GM19463 (cell line): ENCODE data around the gene ZNF80.

Experiments
- ATAC-seq: cut with Tn5 transposase; IDR thresholded peaks from one replicate; pipeline ENCODE4 v1.9.1; 2021; ENCODE audit warnings: mild to moderate bottlenecking, moderate library complexity; ENCODE audit not compliant: unreplicated experiment

ZNF80 gene

DNA sequence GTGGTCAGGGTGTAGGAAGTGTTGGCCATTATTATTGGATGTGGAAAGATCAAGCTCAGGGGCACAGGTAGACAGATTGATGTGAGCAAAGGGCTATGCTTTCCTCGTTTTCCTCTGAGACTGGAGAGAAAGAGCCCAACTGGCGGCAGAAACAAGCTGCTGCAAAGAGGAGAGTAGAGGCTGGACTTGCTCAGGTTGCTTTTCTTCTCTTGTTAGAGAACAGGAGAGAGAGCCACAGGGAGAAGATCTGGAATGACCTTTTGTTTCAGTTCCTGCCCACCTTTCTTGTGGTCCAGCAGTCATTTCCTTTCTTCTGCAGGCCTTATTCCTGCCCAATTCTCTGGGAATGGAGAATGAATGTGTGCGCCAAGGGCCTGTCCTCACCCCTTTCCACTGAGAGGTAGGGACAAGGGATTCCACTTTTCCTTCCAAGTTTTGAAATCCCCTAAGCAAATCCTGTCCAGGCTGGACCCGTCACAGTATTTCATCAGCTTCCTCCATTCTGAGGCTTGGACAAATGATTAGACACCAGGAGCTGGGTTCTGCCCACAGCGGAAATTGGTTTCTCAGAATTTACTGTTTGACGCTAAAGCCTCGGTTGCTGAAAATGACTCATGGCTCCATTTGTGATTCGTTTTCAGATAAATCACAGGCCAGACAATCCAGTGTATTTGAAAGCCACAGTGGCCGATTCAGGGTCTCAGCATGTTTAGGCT lies 16.1 kb downstream of the ZNF80 start:
- no peak for ATAC-seq

DNA sequence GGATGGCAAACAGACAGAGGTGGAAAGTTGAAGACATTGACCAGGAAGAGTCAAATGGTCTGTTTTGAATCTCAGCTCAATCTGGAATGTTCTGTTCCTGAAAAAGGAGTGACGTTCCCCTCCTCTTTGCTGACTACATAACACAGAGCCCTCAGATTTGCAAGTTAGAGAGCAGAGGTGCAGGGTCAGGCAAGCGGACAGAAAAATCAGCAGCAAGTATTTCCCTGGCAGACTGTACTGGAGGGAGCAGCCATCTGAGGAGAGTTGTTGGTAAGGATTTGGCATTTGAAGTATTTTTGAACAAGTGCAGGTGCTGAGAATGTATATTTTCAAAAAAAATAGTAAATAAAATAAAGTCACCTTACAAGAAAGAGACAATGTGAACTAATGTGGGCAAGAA lies 17.6 kb downstream of the ZNF80 start:
- ATAC-seq, result no peak

DNA sequence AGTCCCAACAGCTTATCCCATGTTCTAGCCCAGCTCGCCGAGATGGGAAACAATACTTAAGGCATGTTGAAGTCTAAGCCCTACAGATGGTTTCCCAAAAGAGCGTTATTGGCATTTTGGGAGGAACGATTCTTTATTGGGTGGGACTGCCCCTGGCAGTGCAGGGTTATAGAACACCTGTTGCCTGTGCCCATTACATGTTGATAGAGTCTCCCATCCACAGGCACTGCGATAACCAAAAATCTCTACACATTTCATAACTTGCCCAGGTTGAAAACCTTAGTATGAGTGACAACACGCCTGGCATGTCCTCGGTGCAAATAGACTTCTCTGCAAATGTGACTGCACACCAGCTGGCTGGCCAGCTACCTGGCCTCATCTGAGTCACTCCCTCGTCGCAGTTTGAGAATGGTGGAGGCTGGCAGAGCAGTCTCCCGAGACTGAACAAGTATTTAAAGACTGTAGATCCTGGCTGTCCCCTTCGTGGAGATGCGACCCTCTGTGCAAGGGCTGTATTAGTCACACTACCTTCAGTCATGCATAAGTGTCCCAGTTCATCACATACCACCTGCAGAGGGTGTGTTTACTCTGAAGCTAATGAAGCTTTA lies 18.7 kb downstream of the ZNF80 start:
- ATAC-seq, result no peak

DNA sequence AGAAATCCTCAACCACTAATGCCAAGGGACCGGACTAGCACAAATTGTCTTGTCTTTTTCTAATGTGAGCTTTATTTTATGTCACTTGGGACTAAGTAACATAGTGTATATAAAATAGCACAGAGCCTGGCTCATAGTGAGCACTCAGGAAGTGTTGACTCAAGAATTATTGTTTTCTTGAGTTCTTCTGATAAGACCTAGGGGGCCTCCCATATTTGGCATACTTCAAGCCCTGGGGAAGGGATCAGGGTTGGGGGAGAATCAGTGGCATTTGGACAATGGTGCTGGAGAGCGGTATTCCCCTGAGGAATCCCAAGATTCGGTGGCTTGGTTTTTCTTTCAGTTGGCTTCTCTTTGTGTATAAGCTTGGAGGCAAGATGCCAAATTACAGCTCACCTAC lies 19.4 kb downstream of the ZNF80 start:
- no peak for ATAC-seq

DNA sequence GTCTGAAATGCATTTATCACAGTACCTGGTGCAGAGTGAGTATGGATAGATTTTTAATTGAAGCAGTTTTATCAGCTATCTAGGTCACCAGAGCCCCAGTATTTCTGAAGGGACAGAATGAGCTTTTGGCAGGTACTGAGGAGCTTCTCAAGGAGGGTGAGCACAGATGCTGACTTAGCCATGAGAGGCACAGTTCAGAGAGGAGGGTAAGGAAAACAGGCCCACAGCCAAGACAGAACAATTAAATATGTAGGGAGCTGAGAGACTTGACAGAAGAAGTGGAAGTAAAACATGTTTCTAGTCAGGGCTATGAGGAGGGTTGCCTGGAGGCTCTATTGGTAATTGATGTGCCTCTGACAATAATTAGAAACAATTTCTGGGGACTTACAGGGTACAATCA lies 20.1 kb downstream of the ZNF80 start:
- no peak for ATAC-seq

DNA sequence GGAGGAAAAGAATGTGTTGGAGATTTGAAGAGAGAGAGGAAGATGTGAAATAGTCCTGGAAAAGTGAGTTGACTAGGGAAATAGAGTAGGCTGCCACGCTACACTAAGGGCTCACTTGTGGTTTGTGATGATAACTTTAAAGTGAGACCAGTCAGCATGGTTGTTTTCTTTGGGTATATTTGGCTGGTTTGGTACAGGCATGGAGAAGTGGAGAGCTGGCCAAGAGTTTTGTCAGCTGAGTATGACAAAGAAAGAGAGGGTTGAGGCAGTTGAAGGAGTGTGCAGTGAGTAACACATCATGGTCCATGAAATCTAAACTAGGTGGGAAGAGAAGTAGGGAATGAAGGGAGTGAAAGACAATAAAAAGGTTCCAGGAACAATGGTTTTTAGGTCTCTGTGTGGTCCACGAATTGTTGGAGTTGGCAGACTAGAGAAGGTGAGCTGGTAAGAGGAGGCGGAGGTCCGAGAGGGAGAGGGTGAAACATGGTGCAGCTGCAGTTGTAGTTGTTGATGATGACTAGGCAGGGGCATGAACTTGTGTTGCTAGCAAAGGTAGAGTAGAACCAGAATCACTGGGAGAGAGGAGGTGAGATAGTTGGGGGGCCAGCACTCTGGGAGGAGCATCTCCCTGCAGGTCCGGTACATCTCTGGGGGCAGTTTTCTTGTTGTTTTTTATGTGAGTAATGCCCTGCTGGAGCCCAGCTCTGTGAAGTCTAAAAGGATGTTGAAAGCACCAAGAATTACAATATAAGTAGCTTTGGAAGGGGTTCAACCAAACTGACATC lies 21.0 kb downstream of the ZNF80 start:
- no peak for ATAC-seq

DNA sequence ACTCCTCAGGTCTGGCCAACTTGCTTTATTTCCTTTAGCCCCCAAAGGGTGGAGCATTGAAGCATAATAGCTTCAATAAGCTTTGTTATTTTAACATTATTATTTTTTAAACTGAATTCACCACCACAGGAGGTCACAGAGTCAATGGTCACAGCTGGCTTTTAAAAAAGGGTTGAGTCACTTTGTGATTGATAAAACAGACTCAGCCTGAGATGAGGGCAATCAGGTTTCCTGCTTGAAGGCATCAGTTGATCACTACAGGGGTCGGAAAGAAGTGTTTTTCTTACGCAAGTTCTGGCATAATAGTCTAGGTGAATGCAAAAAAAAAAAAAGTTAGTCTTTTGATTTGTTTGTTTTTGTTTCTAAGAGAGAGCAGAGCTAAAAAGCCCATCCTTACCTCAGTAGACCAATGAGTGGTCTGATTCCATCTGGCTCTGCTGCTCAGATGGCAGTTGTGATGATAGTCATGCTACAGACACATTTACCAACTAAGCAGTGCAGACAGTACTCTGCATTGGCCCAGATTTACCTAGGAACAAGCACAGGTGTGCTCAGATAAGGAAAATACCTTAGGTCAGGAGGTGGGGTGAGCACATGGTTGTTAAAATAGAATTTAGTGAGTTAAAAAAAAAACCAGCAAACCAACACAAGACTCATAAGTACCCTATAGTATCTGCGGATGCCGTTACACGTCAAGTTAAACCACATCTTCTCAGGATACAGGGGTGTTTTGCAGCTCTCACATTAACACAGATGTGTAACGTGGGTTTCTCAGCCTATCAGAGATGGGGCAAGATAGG lies 22.6 kb downstream of the ZNF80 start:
- peak; percentile 26 for ATAC-seq

DNA sequence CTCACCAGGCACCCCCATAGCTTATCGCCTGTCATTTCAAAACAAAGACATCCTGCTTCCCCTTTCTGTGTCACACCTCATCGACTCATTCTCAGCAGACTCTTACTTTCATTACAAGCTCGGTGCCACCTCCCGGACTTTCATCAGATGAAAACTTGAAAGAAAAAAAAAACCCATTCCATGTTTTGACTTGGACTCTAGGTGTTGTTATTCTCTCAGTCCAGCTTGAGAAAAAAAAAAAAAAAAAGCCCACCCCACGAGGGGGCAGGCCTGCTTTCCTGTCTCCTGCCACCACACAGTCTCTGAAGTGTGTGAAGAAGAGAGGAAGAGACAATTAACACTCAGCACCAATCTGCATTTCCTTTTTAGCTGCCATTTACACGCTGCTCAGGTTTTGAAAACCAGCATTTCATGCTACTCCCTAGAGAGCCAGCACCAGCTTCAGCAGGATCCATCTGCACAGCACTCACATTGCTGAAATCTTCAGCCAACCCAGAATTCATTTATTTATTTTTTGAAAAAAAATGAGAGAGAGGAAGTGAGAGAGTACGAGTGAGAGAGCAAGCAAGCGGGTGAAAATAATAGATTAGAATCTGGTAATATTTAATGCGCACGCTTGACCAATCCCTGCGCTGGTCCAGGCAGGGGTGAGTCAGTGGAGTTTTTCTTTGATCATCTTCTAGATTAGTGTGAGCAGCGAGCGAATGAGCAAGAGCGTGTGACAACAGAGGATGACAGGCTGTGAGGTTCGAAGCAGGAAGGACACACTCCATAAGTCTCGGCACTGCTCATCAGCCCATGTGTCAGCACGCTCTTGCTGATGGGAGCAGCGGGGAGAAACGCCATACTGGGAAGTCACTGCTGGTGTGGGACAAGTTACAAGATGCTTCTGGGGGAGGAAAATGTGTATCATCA lies 23.5 kb downstream of the ZNF80 start:
- ATAC-seq, result peak; percentile 74

DNA sequence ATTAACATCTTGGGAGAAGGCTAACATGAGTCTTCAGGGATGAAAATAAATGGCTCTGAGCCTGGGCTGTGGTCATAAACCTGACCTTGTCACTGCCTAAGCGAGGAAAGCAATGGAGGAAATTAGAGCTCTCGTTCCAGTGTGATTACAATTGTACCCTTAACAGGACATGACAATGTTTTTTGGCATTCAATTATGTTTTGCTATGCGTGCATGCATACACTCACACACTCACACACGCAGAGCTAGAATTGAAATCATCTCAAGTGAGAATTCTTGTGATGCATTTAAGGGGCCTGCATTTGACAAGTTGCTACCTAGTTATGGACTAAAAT lies 24.1 kb downstream of the ZNF80 start:
- ATAC-seq, result peak; percentile 11

DNA sequence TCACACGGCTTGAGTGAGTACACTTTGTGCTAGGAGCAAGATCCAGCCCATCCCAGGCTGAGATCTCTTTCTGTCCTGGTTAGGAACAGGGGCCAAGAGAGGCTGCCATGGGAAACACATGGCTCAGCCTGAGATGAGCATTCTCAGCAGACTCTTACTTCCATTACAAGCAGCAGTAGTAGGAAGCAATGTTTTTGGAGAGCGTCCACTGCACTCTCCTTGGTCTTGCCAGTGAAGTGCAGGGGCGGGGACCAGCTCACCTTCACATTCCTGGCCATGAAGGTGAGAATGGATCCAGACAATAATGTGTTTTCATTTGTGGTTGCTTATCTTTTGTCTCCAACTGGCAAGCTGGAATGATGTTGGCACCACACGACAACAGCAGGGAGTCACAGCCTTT lies 24.7 kb downstream of the ZNF80 start:
- no peak for ATAC-seq

DNA sequence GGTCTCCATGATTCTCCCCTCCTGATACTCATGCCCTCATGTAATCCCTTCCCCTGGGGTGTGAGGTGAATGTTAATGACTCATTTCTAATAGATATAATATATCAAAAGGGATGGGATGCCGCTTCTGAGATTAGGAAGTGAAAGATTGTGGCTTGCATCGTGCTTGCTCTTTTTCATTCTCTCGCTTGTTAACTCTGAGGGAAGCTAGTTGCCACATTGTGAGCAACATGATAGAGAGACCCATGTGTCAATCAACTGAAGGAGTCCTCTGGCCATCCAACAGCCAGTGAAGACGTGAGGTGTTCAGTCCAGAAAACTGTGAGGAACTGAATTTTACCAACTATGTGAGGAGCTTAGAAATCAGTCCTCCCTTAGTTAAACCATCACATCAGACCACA lies 29.6 kb downstream of the ZNF80 start:
- peak; percentile 97 for ATAC-seq

DNA sequence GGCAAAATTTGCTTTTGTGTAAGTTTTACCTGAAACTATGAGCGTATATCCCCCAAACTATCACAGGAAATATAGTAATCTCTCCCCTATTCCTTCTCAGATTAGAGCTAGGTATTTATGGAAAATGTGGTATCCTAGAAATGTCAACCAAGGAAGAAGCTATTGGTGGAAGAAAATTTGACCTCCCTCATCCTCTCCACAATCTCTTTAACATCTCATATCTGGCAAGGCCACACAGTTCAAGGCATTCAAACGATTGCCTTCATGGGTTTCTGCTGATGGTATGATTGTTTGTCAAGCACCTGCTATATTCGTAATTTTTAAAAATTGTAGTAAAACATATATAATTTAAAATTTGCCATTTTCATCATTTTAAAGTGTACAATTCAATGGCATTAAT lies 31.0 kb downstream of the ZNF80 start:
- ATAC-seq, result no peak

DNA sequence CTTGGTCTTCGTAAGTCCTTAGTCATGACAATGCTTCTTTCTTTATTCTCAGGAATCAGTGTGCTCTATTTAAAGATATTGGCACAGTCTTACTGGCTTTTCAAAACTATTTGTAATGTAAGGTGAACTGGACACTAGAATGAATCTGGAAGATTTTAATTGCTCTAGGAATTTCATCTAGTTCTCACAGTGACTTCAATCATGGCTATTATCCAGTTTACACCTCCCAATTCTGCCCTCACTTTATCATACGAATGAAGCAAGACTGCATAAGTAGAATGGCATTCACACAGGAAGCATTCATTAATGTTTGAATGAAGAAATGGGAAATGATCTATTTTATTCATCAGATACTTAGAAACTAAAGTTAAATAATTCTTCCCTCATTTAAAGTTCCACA lies 31.8 kb downstream of the ZNF80 start:
- ATAC-seq, result no peak

DNA sequence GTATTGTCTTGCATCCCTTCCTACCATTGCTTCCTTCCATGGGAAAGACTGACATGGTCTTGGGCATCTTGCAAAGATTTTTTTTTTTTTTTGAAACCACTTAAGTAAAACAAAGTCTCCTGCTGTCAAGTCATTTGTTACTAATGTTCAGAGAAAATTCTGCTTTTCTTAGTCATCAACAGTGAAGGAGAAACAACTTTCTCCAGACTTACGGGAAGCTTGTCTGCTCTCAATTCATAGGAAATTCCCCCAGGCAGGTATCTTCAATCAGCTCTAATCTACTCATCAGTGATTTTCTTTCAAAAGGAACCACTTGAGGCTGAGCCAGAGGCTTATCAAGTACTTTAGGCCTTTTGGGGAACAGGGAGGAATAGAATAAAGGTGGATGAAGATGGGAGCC lies 42.6 kb downstream of the ZNF80 start:
- ATAC-seq, result no peak

DNA sequence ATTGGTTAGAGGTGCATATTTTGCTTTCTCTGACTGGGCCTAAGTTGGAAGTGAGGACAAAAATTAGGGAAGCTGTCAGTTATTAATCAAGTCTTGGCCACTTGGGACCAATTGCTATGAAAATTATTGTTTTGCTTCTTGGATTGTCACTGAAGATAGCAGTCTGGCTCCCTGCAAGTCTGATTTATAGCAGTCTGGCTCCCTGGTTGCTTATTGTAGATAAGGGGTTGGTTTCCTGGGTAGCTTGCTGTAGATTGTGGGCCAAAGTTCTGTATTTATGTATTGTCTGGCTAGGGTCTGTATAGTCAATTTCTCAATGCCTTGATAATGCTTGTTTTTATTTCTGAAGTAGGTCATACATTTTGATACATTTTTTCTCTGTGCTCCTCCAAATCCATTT lies 45.2 kb downstream of the ZNF80 start:
- ATAC-seq, result no peak

DNA sequence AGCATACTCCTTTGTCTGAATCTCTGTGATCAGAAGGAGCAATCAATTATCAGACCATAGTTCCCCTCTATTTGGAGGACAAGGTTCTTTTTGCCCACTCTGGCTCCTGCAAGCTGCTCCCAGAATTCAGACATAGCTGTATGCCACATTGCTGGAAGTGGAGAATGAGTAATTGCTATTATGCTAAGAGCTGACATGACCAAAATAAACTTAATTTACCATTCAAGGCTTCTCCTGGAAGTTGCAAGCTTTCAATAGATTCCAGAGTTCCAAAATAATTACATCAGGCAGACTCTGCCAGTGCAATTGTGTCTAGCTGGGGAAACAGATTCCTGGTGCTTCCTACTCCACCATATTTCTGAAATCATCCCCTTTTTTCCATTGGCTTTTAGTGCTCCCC lies 50.9 kb downstream of the ZNF80 start:
- no peak for ATAC-seq
